NCI-H2081 treated with DMSO at 0.1 percent for 48 hours (cell line): ENCODE results near the gene SHC3.

ENCODE experiments used
- DNase-seq: peaks from one replicate; lab custom pipeline; 2025; lab: John Stamatoyannopoulos, UW

SHC3 gene

DNA sequence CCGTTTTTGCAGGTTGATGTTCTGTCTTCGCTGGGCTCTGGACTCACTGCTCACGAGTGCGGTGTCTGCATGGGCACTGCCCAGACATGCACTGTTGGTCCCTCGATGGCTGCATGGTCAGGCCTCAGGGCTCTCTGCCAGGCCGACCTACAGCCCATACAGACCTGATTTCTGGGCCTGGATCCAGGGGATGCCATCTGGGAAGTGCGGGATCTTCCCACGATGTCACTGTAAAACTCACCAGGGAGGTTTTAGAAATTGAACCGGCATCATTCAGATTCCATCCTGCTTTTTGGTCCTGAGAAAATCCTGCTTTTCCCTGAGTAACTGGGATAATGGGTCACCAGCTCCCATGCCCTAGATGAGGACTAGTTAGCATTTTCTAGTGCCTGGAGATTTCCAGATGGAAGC, 178.2 kb downstream of the SHC3 start:
- DNase-seq: no peak

GRCh38 chr9:88998911-88999310, 179.7 kb downstream of the SHC3 start:
- DNase-seq: no peak

GRCh38 chr9:88998503-88998902, 180.1 kb downstream of the SHC3 start:
- DNase-seq: no peak

- no peak for DNase-seq
Observed at GRCh38 chr9:88997646-88998045, 181.0 kb downstream of the SHC3 start.

GRCh38 chr9:88996921-88997235, 181.7 kb downstream of the SHC3 start:
- DNase-seq: no peak

- no peak for DNase-seq
Observed at GRCh38 chr9:88996046-88996920, 182.3 kb downstream of the SHC3 start.

DNA sequence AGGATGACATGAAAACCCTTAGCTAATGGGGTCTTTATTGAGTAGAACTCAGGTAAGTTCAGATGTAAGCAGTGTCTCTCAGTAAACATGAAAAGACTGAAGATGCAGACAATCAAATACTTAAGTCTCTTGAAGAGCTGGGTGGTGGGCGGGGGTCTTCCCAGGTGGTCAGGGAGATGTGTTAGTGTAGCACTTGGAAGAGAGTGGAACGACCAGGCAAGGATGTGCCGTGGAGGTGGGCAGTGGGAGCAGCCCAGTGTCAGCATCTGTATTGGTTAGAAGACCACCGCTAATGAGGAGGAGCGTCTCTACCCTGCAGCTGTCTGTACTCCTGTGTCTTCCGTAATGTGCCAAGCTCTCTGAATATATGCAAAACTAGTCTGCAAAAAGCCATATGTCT, 183.0 kb downstream of the SHC3 start:
- DNase-seq: no peak

- DNase-seq: no peak
Observed at GRCh38 chr9:88995200-88995577, 183.4 kb downstream of the SHC3 start.

GRCh38 chr9:88994469-88995199, 184.0 kb downstream of the SHC3 start:
- DNase-seq: no peak

GRCh38 chr9:88993871-88994460, 184.7 kb downstream of the SHC3 start:
- DNase-seq: no peak

GRCh38 chr9:88993327-88993726, 185.3 kb downstream of the SHC3 start:
- no peak for DNase-seq

DNA sequence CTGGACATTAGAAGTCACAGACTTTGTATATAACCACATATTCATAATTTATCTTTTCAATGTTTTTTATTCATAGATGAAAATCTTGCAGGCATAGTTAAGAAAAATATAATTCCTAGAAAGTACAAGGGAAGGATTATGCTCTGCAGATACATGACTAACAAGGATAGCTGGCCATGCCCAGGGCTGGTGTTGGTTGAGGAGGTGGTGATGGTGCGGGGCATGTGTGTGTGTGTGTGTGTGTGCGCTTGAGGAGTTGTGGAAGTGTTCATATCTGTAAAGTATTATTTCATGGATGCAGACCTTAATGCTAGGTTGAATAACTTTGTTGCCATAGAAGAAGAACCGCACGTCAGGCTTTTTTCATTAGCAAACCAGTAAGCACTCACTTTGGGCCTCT, 186.1 kb downstream of the SHC3 start:
- no peak for DNase-seq

DNA sequence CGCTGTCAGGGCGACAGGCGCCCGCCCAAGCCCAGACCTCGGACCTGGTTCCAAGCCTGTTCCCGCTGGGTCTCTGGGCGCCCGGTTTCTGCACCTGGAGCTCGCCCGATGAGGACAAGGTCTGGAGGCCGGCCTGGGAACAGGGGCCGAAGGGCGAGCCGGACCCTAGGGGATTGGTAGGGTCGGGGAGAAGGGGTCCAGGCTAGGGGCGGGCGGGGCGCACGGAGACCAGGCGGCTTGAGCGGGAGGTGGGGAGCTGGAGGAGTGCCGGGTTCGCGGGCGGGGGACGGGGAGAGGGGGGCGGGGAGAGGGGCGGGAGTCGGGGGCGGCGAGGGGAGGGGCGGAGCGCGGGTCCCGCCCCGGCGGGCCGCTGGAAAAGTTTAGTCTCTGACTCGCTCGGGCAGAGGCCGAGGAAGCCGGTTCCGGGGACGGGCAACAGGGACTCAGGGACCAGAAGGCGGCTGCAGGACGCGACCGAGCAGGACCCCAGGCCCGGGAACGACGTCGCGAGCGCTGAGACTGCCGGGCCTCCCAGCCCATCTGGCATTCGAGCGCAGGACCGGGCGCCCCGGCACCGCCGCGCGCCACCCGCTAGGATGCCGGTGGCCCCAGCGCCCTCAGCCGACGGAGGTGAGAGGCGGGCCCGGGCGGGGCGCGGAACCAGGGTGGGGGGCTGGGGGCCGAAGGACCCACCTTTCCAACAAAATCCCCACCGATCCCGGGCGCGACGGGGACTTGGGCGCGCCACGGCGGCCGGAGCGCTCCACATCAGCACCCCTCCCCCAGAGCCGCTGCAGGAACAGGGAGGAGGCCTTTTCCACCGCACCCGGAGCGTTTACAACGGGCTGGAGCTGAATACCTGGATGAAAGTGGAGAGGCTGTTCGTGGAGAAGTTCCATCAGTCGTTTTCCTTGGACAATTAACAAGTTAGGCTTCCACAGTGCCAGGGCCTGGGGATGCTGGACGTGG, 187.3 kb downstream of the SHC3 start, which contains the start of gene S1PR3:
Gene S1PR3 (plus strand): TSS at position 403 of the 969 bp plus-strand sequence. CDS start 9,733 bp downstream, outside the sequence.
- DNase-seq: no peak

DNA sequence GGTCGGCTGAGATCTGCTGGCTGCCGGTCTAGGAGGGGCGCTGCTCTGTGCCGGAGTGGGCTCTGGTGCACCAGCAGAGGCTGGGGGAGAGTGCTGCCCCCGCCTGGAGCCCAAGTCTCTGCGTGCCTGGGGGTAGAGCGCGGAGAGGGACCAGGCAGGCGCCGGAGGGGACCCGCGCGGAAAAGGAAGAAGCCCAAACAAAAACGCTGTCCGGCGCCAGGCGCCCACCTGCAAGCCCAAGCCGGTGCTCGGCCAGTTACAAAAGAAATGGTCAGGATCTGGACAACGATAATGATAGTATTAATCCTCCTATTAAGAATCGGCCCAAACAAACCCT, 187.9 kb downstream of the SHC3 start:
- DNase-seq: no peak

DNA sequence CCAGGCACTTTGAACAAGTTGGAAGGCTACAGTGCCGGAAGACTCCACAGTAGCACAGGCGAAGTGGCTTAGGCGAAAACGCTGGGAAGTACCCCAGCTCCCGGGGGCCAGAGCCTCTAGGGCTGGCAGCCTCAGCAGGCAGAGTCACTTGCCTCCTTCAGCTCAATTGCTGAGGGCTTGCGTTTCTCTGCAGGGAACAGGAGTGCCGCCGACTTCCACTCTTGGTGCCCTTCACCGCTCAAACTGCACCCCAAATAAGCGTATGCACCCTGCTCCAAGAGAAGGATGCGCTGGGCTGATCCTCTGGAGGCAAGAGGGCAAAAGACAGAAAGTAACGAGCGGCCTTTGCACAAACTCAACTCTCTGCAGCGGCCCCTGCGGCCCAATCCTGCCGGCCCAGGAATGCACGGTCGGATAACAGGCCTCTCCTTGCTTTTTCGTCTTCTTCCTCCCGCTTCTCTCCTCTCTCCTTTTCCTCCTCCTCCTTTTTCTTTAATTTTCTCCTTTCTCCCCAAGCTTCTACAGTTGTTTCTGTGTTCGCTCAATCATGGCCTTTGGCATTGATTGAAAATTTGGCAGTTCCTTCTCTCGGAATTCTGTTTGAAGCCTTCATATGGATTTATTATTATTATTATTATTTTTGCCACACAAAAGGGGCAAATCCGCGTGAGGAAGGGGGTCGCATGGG, 188.4 kb downstream of the SHC3 start:
- no peak for DNase-seq

GRCh38 chr9:88988796-88989641, 189.6 kb downstream of the SHC3 start:
- no peak for DNase-seq

- no peak for DNase-seq
Observed at GRCh38 chr9:88987661-88988060, 191.0 kb downstream of the SHC3 start.

- no peak for DNase-seq
Observed at GRCh38 chr9:88986776-88987175, 191.8 kb downstream of the SHC3 start.

DNA sequence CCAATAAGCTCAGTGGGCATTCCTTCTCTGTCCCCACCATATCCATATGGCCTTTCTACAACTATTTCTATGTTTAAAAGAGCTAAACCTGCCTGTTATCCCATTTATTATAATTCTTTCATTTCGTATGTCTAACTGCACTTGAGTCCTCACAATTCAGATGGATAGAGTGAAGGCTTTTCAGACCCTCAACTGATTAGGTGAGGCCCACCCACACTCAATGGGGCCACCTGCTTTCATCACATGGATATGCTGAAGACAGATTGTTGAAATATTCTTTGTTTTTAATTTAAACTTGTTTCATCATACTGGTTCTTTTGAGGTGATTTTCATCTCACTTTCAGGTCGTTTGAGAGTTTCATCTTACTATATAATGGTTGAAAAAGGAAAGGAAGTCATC, 193.0 kb downstream of the SHC3 start:
- DNase-seq: no peak

GRCh38 chr9:88984543-88984883, 194.1 kb downstream of the SHC3 start:
- no peak for DNase-seq
